Upper lobe of left lung (tissue), 6 donors: Measurements from ENCODE around the gene GALC. TPM values are rescaled to one million over a fixed set of nuclear protein-coding genes. Genes with fewer than 3 reads are reported as not detected.
A peak's percentile ranks its signal among the peaks of the same experiment; 100 is the strongest.

Source experiments
- ATAC-seq, 2 donors: fragments of 200-7000 bp; cut with Tn5 transposase; one replicate each; pipeline ENCODE4 v1.9.1; 2022; ENCODE audit warnings: mild to moderate bottlenecking in 2 of 2, moderate library complexity in 2 of 2; ENCODE audit not compliant: low FRiP score in 2 of 2
- DNase-seq, 2 donors: peaks; one replicate each; pipeline ENCODE4 v3.0.0-alpha.2; 2019 to 2020
- H3K27ac ChIP-seq, 4 donors: fragments of 200-600 bp; sonication (generic); one replicate each; pipeline ENCODE4 v1.5.1; 2016 to 2019
- H3K27me3 ChIP-seq, 4 donors: fragments of 200-600 bp; sonication (generic); one replicate each; pipeline ENCODE4 v1.5.1; 2017 to 2019
- H3K36me3 ChIP-seq, 4 donors: fragments of 200-600 bp; sonication (generic); one replicate each; pipeline ENCODE4 v1.5.1; 2016 to 2019
- H3K4me1 ChIP-seq, 4 donors: fragments of 200-600 bp; sonication (generic); one replicate each; pipeline ENCODE4 v1.5.1; 2018 to 2019
- H3K4me3 ChIP-seq, 4 donors: fragments of 200-600 bp; sonication (generic); one replicate each; pipeline ENCODE4 v1.5.1; 2017 to 2019; ENCODE audit warnings: mild to moderate bottlenecking in 2 of 4, moderate library complexity in 1 of 4
- H3K9me3 ChIP-seq, 4 donors: fragments of 200-600 bp; sonication (generic); one replicate each; pipeline ENCODE4 v1.5.1; 2018 to 2019
- CTCF ChIP-seq, 6 experiments: fragments of 450-650 bp in 4 of 6; fragments of 200-600 bp in 2 of 6; sonication (generic) in 2 of 6; IDR thresholded peaks; one replicate each; pipeline ENCODE4 v1.5.1; 2016 to 2019; ENCODE audit warnings: antibody characterized with exemption in 6 of 6
- EP300 ChIP-seq, 4 donors: sonication (generic); formaldehyde crosslinking; IDR thresholded peaks; one replicate each; pipeline ENCODE4 v1.5.1; 2017; ENCODE audit warnings: antibody characterized with exemption in 4 of 4, control low read depth in 2 of 4
- POLR2A ChIP-seq, 4 donors: fragments of 450-650 bp; IDR thresholded peaks; one replicate each; pipeline ENCODE4 v1.5.1; 2016 to 2017; ENCODE audit warnings: antibody characterized with exemption in 4 of 4, mild to moderate bottlenecking in 2 of 4
- POLR2AphosphoS5 ChIP-seq, 2 donors: sonication (generic); formaldehyde crosslinking; IDR thresholded peaks; one replicate each; pipeline ENCODE4 v1.5.1; 2017; ENCODE audit warnings: antibody characterized with exemption in 2 of 2
- WGBS, 2 donors: methylation state at CpG; one replicate each; pipeline ENCODE4 v1.1.5; 2017 to 2018; 5-methylcytosine and 5-hydroxymethylcytosine counted together
- total RNA-seq, 6 donors: library from RNA; depleted of rRNA in 4 of 6; stranded (reverse); fragments of >200 nt in 4 of 6; gene quantifications; one replicate each; pipeline versions ENCODE4 v1.1.0 to v1.2.1, GENCODE V29; 2016 to 2021
- donor health status: DM: no; HTN: no; CAD: no; lungs with moderate emphysema.
- donor health status: DM: no; HTN: yes; CAD: no; lungs with severe emphysema.

GALC gene
- total RNA-seq, 6 donors from 2014 or later = 24.2 to 64.3 (median 49.0) TPM

GRCh38 chr14:87896393-87897380, 96.3 kb downstream of the GALC start:
- Histone ChIP-seq H3K27me3 (no peaks in the 10 kb centered on the region), H3K4me3 (no peak overlapping the region), H3K4me1 (no peaks in the 10 kb centered on the region), H3K9me3 (no peaks in the 10 kb centered on the region), H3K27ac (no peak overlapping the region), H3K36me3 (no peaks in the 10 kb centered on the region)
- peak in 1 of 2 donors; percentile 80 for ATAC-seq
- 45 to 53% methylated on average over 9 of the region's 9 CpGs for WGBS, 2 donors
- DNase-seq = no peak
- no peak for TF ChIP-seq POLR2AphosphoS5 (IDR thresholded peaks at IDR 0.05)
- TF ChIP-seq EP300 (IDR thresholded peaks at IDR 0.05) = no peak
- no peak for TF ChIP-seq POLR2A (IDR thresholded peaks at IDR 0.05)
- TF ChIP-seq CTCF (IDR thresholded peaks at IDR 0.05) = peak; percentile 8 to 51 (median 40)

GRCh38 chr14:87894920-87895319, 98.1 kb downstream of the GALC start:
- TF ChIP-seq CTCF (IDR thresholded peaks at IDR 0.05) (no peak), EP300 (IDR thresholded peaks at IDR 0.05) (no peak), POLR2A (IDR thresholded peaks at IDR 0.05) (no peak), POLR2AphosphoS5 (IDR thresholded peaks at IDR 0.05) (no peak)
- H3K27ac ChIP-seq = no peak overlapping the region
- 68 to 69% methylated on average over 6 of the region's 6 CpGs for WGBS, 2 donors
- H3K27me3 ChIP-seq = no peaks in the 10 kb centered on the region
- no peaks in the 10 kb centered on the region for H3K4me1 ChIP-seq
- DNase-seq (no peak), ATAC-seq (no peak)
- H3K4me3 ChIP-seq = no peak overlapping the region
- H3K36me3 ChIP-seq = no peaks in the 10 kb centered on the region
- H3K9me3 ChIP-seq = no peaks in the 10 kb centered on the region

- no peaks in the 10 kb centered on the region for H3K9me3 ChIP-seq
- no peak overlapping the region for H3K4me3 ChIP-seq
- DNase-seq (no peak), ATAC-seq (no peak)
- H3K27ac ChIP-seq = no peak overlapping the region
- no peaks in the 10 kb centered on the region for H3K4me1 ChIP-seq
- no peaks in the 10 kb centered on the region for H3K27me3 ChIP-seq
- 76 to 85% methylated on average over 2 of the region's 2 CpGs for WGBS, 2 donors
- no peaks in the 10 kb centered on the region for H3K36me3 ChIP-seq
- no peak for TF ChIP-seq EP300 (IDR thresholded peaks at IDR 0.05)
- TF ChIP-seq POLR2A (IDR thresholded peaks at IDR 0.05) = no peak
- no peak for TF ChIP-seq POLR2AphosphoS5 (IDR thresholded peaks at IDR 0.05)
- no peak for TF ChIP-seq CTCF (IDR thresholded peaks at IDR 0.05)
Measured at GRCh38 chr14:87892763-87893162, 100.2 kb downstream of the GALC start.

- no peaks in the 10 kb centered on the region for H3K36me3 ChIP-seq
- H3K9me3 ChIP-seq = no peaks in the 10 kb centered on the region
- ATAC-seq (peak in 1 of 2 donors; percentile 61), DNase-seq (no peak)
- WGBS, 2 donors = 59 to 62% methylated on average over 20 of the region's 20 CpGs
- no peaks in the 10 kb centered on the region for H3K4me1 ChIP-seq
- H3K4me3 ChIP-seq = no peak overlapping the region
- peak in 2 of 6 experiments; percentile 23 to 37 for TF ChIP-seq CTCF (IDR thresholded peaks at IDR 0.05)
- TF ChIP-seq EP300 (IDR thresholded peaks at IDR 0.05) = no peak
- H3K27ac ChIP-seq = no peak overlapping the region
- no peaks in the 10 kb centered on the region for H3K27me3 ChIP-seq
Measured at GRCh38 chr14:87888136-87888999, 104.6 kb downstream of the GALC start.
